ENCODE results near the gene PRSS36.
A peak's percentile ranks its signal among the peaks of the same experiment; 100 is the strongest.

Gene PRSS36

GRCh38 chr16:31149894-31150890, at the start of gene PRSS36 (continued):
- 0 out of 2 replicates have a peak, but pooled peaks have one; percentile 15 for TF ChIP-seq ZNF121 (tag by site-specific recombination; IDR thresholded peaks at IDR 0.05)
- TF ChIP-seq ZNF239 (tag by site-specific recombination; IDR thresholded peaks at IDR 0.05), result no peak
- TF ChIP-seq ZSCAN5A (tag by site-specific recombination; IDR thresholded peaks at IDR 0.05), result no peak
- TF ChIP-seq ZIC2 (tag by site-specific recombination; IDR thresholded peaks at IDR 0.05), result 0 out of 2 replicates have a peak, but pooled peaks have one; percentile 7
- peak; percentile 46; the same call in 1 of the 2 replicates for TF ChIP-seq SCRT1 (tag by site-specific recombination; IDR thresholded peaks at IDR 0.05; ENCODE audit: borderline replicate concordance)
- no peak for TF ChIP-seq ZXDB (tag by site-specific recombination; IDR thresholded peaks at IDR 0.05)
- TF ChIP-seq ZNF549 (tag by site-specific recombination; IDR thresholded peaks at IDR 0.05), result no peak
- no peak for TF ChIP-seq ZNF223 (tag by site-specific recombination; IDR thresholded peaks at IDR 0.05)
- TF ChIP-seq ZNF629 (tag by site-specific recombination; IDR thresholded peaks at IDR 0.05), result no peak
- TF ChIP-seq ZNF354C (tag by site-specific recombination; IDR thresholded peaks at IDR 0.05; ENCODE audit: borderline replicate concordance, low read depth), result no peak
- TF ChIP-seq ZNF692 (tag by site-specific recombination; IDR thresholded peaks at IDR 0.05), result no peak

- ChIA-PET CTCF (no interaction called here), POLR2A (interaction anchor here (0.6 to 2.2 kb wide), 6 partner anchors 9 to 298 kb away, joined by 4 to 6 read pairs (median 5); partner anchors contain the start of gene KAT8)
- Histone ChIP-seq H3K36me3 (ENCODE audit: control insufficient read depth in 2 of 2, insufficient read depth in 1 of 2, low read length in 2 of 2) (peaks cover 19 to 46% of the 10 kb centered on the region in 2 experiments; a peak in 2 of 3 replicates), H3K4me3 (ENCODE audit: low read depth, low read length) (no peak overlapping the region), H3K27ac (ENCODE audit: extremely low read depth, low read depth, low read length) (no peak overlapping the region), H3K4me1 (ENCODE audit: control insufficient read depth, insufficient read depth, low read length) (no peaks in the 10 kb centered on the region), H3K9me3 (ENCODE audit: control insufficient read depth, insufficient read depth, low read depth, low read length) (no peaks in the 10 kb centered on the region)
- TF ChIP-seq MEIS1 (CRISPR knock-in tag; IDR thresholded peaks at IDR 0.05; ENCODE audit: borderline replicate concordance), result no peak
- TF ChIP-seq SCRT2 (tag by site-specific recombination; IDR thresholded peaks at IDR 0.05), result peak; percentile 68
- peak; percentile 21; the same call in 1 of the 2 replicates for TF ChIP-seq ZBTB17 (tag by site-specific recombination; IDR thresholded peaks at IDR 0.05)
- TF ChIP-seq ZNF473 (tag by site-specific recombination; IDR thresholded peaks at IDR 0.05), result no peak
- peak; percentile 46; the same call in 1 of the 2 replicates for TF ChIP-seq ZNF600 (tag by site-specific recombination; IDR thresholded peaks at IDR 0.05)
- 0 out of 2 replicates have a peak, but pooled peaks have one; percentile 11 for TF ChIP-seq ZNF239 (tag by site-specific recombination; IDR thresholded peaks at IDR 0.05)
- TF ChIP-seq ZNF18 (tag by site-specific recombination; IDR thresholded peaks at IDR 0.05), result peak; percentile 74; the same call in 1 of the 2 replicates
Observed at GRCh38 chr16:31199430-31200041, 49.7 kb upstream of the PRSS36 start.
